HG03108 (cell line): ENCODE measurements around the gene OLFM3.

Experiments used
- ATAC-seq: cut with Tn5 transposase; IDR thresholded peaks from one replicate; pipeline ENCODE4 v1.9.1; 2021; ENCODE audit warnings: moderate library complexity; ENCODE audit not compliant: unreplicated experiment

The OLFM3 gene

DNA sequence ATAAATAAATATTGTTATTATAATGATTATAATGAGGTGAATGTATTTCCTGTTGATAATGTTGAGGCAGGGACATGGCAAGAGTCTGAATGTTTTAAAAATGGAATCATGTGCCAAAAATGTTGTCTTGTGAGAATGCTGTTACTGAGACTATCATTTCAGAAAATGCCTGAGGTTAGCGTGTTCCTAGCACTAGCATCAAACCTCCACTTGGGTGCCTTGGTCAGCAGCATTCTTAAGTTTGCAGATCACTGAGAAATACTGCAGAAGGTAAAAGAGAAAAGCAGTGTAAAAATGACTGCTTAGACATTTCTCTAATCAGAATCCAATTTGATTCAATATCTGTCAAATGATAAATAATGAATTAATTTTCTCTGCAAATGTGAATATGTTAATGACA lies 50.8 kb downstream of the OLFM3 start:
- ATAC-seq, result no peak

DNA sequence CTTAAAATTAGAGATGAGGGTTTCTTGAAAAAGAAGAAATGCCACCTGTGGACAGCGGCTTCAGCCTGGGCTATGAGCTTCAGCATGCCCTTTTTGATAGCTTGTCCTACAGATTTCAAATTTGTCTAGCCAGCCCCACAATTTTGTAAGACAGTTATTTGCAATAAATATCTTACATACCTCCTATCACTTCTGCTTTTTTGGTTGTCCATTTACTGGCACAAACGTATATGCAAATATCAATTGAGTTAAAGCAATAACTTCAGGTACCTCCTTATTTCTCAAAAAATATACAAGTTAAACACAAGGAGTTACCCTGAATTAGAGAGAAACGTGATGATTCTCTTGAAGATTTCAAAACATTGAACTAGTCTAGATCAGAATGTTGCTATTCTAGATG lies 53.5 kb downstream of the OLFM3 start:
- ATAC-seq, result no peak

DNA sequence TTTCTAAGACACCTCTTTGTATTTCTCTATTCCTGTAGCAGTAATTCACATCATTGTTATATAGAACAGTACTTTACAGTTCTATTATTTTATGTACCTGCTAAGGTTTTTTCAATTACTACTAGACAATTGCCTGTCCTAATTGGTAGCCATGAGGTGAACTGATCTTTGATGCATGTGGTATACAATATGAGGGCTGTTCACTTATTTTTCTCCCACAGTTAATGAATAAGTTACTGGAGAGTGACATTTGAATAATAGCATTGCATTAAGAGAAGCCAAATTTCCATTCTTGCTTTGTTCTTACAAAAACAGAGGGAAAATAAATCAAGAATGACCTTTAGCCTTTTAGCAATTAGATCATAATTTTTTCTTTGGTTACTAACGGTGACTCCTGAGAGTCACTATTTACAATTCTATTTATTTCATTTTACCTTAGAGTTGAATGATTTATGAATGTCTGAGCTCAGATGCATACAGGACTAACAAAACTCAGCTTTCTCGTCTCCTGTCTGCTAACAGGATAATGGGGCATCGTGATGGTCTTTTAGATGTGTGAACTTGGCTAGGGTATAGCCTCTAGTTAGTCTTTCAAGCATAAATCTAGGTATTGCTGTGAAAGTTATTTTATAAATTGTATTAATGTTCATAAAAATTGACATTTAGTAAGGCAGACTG lies 54.1 kb downstream of the OLFM3 start:
- ATAC-seq, result no peak

DNA sequence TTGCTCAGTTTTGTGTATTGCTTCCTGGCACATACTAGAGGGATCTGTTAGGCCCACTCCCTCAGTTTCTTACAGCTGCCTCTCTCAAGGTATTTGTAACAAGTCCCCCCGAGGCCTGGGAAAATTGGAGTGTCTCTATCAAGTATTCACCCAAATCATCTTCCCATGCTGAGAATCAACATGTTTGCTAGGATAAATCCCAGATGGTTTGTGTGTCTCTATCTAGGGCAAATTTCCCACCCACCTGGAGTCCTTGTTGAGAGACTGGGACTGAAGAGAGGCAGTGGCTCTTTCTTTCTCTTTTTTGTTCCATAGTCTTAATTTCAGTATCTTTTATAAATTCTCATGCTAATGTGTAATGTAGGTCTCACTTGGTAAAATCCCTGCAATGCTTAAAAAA lies 58.0 kb downstream of the OLFM3 start:
- ATAC-seq, result no peak

DNA sequence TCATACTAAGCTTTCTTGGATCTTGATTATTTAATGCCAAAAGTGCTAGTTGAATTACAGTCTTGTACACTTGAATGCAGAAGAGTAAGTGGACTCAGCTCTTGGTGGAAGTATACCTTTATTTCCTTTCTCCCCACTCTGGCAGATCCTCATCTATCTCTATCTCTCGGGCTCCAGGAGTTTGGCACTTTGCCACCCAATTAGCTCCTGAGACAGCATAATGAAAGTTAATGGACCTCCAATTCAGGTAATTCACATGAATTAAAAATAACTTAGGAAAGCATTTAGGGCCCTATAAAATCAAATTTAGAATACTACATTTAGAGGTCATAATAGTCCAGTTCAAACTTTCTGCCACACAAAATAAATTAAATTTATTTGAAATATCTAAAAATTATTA lies 67.4 kb downstream of the OLFM3 start:
- ATAC-seq, result no peak

DNA sequence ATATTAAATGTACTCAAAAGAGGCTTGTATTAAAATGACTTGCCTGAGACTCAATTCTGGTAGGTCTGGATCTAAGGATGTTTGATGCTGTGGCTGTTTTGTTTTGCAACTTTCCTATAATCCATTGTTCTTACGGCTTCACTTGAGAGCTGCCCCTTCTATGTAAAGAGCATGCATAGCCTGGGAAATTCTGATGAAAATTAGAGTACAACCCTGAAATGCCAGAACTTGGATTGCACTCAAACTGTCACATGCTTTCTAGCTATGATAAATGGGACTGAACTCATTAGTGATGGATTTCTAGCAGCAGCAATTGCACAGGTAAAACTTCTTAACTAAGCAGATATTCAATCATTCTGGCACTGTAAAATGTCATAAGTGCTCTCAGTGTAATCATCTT lies 67.9 kb downstream of the OLFM3 start:
- ATAC-seq, result no peak

DNA sequence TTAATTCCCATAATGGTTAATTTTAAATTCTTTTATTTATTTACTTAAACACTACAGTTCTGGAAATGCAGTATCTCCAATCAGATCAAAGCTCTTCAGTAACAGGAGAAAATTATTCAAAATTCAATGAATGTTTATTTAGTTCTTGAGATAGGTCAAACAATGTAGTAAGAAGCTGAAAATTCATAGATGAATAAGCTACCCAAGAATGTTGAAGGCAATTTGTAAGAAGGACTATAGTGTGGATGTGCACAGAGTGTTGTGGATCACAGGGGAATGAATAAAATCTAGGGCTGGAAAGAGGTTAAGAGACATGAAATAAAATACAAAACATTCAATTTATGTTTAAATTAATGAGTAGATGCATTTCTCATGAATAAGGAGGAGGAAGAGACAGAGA lies 72.0 kb downstream of the OLFM3 start:
- ATAC-seq, result no peak

DNA sequence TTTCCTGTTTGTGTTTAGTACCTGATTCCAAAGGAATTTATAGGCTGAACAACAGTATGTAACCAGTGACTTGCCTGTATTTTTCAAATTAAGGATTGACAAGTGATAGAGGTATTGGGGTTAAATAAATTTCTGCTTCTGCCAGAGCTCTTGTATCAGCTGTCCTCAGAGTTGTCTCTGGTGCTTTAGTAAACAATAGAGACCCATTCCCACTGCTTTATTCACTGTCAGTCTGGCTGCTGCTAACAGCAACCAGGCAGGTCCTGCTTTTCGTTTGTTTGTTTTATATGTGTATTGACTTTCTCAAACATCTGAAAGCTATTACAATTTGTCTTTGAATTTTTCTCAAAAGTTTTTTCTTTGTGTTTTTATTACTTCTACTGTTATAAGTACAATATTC lies 76.1 kb downstream of the OLFM3 start:
- no peak for ATAC-seq

DNA sequence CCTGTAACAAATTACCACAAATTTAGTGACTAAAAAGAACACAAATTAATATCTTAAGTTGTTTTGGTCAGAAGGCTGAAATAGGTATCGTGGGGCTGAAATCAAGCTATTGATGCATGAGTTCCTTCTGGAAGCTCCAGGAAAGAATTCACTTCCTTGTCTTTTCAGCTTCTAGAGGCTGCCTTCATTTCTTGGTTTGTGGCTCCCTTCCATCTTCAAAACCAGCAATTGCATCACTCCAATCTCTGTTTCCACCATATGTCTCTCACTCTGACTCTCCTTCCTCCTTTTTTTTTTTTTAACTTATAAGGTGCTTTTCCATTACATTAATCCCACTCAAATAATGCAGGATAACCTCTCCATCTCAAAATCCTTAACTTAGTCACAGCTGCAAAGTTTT lies 78.4 kb downstream of the OLFM3 start:
- ATAC-seq, result no peak

DNA sequence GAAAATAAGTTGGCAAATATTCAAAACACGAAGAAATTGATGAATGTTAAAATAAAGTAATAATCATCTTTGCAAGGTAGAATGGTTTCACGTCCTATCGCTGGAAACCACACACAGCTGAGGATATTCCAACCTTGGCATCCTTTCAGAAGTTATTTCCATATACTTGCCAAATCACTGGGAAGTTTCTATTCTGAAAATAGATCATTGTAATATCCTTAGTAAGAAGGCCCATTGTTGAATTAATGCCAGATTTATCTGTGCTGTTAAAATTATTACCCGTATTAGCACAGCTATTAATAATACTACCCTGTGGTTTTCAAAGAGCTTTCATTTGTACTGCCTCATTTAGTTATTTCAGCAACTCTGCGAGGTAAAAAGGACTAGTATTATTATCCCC lies 81.1 kb downstream of the OLFM3 start:
- ATAC-seq, result no peak

DNA sequence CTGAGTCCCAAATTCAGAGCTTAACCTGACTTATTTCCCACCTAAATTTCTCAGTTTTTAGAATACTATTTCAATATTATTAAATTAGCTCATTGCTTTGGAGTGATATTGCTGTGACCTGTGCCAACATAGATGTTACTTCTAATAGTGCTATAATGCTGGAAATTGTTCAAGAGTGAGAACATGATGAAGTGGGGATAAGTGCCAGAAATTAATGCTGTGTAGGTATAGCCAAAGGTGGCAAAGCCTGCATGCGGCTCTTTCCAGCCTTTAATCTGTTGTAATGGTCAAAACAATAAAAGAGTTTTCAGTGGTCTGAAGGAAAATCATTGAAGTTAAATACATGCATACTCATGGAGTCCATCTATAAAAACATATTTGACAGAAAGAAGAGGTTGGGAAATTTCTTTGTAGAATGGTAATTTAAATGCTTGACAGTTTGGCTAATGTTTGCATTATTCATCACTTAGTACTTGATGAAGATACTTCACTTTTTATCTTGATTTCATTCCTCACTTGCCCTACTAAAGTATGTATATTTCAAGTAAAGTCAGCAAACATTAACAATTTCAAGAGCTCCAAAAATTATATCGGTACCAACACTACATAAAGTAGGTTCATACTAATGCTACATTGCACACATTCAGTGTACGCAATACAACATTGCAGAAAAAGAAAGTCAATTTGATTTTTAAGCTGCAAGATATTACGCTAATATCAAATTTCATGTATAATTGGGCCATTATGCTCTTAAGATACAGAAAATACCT lies 82.1 kb downstream of the OLFM3 start:
- no peak for ATAC-seq

DNA sequence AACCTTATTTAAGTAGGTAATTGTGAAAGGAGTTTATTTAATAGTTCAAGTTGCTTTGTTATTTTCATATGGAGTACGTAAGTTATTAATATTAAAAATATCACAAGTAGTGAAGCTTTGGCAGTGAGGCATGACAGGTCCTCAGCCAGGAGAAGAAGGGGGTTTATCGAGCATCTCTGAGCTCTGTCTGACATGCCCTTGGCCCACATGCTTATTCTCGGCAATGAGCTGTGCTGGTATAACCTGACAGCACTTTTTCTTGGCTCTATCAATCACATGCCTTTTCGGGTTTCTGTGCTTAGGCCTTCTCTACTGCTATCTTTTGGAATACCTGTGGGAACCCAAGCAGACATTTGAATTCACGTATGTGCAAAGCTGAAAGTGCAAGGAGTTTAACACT lies 84.8 kb downstream of the OLFM3 start:
- ATAC-seq, result no peak

DNA sequence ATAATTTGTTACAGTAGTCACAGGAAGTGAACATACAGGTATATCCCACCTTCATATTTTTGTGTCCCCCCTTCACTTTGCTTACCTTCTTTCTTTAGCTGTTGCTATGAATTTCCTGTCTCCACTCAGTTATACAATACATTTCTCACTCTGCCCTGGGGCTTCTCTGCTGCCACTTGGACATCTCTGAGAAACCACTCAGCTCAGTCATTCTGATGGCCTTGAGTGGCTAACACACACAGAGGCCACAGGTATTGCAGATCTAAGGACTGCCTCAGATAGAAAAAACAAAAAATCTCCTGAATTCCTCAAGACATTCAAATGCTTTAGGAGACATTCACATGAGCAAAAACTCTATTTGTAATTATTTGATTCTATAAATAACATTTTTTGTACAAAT lies 87.7 kb downstream of the OLFM3 start:
- no peak for ATAC-seq

DNA sequence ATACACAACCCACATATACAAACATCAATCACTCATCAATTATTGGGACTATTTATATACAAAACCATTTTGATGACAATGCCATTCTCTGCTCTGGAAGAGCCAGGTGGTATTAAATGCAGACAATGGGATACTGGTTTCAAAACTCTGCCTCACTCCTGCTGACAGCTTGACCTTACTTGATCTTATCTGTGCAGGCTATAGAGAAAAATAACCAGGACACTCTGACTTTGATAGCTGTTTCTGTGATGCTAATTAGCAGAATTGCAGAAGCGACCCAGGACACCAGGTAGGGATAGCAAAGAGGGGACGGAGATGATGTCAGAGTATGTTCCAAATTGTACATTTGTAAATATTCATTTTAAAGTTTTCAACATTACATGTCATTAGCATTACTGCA lies 89.5 kb downstream of the OLFM3 start:
- no peak for ATAC-seq

DNA sequence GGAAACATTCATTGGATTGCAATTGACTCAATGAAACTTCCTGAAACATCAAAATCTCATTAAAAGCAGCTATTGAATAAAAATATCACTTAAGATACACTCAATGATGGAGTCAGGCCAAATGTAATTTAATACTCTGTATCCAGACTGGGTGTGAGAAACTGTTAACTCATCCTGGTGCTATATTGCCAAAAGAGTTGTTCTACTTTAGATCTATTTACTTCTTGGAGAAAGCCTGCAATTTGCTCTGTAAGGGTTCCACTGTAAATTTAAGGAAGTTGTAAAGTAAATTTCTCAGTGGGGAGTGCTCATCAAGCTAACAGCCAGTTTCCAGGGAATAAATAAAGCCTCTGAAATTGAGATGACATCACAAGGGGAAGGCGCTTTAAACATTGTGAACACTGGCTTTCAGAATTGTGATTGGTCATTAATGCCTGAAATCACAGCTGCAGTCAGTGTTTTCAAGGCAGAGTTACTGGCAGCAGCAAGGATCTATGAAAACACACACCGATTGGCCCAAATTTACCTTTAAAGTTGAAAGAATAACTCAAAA lies 91.4 kb downstream of the OLFM3 start:
- ATAC-seq, result no peak

DNA sequence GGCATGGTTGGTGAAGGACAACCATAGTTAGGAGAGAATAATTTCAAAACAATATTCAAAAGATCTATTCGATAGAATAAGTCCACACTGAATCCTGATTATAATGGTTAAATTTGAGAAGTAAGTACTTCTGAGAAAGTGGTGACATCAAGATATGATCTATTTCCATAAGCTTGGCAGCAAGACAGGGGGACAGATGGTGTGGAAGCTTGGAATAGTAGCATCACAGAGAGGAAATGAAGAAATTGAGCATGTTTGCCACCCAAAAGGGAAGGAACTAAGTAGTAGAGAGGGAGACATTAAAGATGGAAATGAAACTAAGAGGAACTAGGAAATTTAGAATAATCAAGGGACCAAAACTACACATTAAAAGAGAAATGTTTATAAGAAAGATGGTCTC lies 94.5 kb downstream of the OLFM3 start:
- no peak for ATAC-seq

DNA sequence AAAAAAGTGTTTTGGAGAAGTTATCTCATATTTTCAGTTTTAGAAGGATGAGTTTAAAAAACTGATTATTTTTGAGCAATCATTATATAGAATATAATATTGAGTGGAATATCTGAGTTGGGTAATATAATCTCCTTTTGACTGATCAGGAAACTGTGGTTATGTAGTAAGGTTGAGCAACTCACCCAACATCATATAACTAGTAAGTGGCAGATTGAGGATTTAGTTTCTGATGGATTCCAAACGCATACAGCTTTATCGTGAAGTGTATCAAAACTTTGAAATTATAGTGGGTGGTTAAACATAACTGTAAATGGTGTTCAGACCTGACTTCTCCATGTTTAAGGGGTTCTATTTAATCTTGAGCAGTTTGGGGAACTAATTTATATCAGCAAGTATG lies 98.6 kb downstream of the OLFM3 start:
- no peak for ATAC-seq

DNA sequence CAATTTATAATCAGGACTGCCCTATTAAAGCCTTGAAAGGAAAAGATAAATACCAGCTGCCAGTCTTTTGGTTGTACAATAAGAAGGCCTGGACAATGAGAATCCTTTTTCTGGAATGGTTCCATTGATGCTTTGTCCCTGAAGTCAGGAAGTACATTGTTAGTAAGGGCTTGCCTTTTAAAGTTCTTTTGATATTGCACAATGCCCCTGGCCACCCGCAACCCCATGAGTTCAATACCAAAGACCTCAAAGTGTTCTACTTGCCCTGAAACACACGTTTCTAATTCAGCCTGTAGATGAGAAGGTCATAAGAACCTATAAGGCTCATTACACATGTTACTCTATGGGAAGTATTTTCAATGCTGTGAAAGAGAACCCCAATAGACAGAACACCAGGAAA lies 112.1 kb downstream of the OLFM3 start:
- ATAC-seq, result no peak

DNA sequence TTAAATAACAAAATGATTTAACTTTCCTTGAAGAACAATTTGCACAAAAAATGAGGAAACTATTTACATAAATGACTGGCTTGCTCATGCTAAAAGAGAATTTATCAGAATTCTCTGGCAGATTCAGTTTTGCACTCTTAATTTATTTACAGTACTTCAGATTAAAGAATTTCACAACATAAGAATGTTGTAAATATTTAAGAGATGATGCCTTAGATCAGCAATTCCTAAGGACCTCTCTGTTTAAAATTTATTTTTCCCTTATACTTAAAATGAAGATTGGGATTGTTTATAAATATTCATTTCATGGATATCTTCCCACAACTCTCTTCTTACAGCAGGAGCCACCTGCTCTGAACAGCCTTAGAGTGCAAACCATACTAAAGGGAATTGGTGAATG lies 120.8 kb downstream of the OLFM3 start:
- no peak for ATAC-seq

DNA sequence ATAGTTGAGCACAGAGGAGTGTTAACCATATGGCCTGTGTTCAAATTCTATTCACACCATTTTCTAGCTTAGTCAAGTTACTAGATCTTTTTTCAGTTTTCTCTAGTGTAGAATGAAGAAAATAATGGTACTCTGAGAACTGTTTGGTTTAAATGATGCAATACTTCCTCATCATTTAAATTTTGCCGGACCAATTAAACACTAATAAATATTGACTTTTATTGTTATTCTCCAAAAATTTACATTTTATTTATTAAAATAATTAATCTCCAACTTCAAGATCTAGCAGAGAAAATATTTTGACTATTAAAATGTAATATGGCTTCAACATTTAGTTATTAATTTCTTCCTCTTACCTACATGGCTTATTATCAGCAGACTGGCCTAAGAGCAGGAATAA lies 123.1 kb downstream of the OLFM3 start:
- ATAC-seq, result no peak

DNA sequence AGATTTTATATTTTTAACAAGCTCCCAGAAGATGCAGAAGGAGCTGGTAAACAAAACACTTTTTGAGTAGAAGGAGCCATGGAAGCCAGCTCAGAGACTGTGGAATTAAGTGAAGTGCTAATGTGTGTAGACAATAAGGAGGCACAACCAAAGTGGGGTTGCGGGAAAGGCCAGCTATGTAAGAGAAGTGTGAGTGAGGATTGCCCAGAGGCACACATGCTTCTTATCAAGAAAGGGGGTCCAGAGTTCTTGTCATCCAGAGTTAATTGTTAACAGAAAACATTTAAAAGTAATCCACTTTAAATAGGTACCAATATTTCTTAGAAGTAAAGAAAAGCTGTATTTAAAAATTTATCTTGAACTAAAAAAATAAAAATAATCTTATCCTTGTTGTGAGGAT lies 136.8 kb downstream of the OLFM3 start:
- no peak for ATAC-seq

DNA sequence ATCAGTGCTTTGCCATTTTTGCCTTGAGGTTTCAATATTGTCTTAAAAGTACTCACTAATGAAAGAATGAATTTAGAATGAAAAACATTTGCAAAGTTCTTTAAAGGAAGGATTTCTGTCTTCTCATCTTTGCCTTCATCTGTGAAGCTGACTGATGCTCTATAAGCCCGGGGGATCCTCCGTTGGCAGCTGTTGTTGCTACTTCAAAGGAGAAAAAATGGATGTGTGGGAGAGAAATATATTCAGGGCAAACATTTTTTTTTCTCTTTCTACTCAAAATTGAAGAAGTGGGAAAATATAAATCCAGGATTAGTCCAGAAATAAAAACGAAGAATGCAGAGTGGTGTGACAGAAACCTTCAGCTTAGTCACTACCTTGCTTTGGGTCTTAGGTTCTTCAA lies 142.5 kb downstream of the OLFM3 start:
- ATAC-seq, result no peak

DNA sequence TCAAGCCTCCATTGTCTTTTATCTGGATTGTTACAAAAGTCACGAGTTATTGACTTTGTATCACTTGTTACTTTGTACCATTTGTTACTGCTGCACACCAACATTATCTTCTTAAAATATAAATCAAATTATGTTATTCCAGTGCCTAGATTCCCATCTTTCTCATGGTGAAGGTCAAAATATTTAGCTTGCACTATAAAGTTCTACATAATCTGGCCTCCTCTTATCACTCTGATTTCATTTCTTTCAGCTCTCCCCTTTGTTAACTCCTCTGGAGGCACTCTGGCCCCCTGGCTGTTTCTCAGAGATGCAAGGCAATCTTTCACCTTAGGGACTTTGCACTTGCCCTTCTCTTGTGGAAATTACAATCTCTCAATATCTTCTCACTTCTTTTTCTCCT lies 143.8 kb downstream of the OLFM3 start:
- ATAC-seq, result no peak
